Activated T-cell treated with anti-CD3 and anti-CD28 coated beads, Interleukin-2, amount 50 U/mL, for 4 hours (primary cell): ENCODE results near the gene KRT2. TPM values are rescaled to one million over a fixed set of nuclear protein-coding genes. Genes with fewer than 3 reads are reported as not detected.

Experiments
- ATAC-seq, 2 donors: fragments of 200-7000 bp; cut with Tn5 transposase; one replicate each; pipeline ENCODE4 v1.10.0; 2021
- DNase-seq: peaks from one replicate; pipeline ENCODE4 v3.0.0-alpha.2; 2020
- H3K27me3 Mint-ChIP-seq: one replicate; pipeline ENCODE4 v1.8.0; 2021; ENCODE audit warnings: low read depth, mixed read lengths
- H3K36me3 Mint-ChIP-seq: one replicate; pipeline ENCODE4 v1.8.0; 2022; ENCODE audit warnings: mixed read lengths; ENCODE audit not compliant: insufficient read depth
- H3K4me1 Mint-ChIP-seq: one replicate; pipeline ENCODE4 v1.8.0; 2021; ENCODE audit warnings: low read depth, mixed read lengths
- H3K4me3 Mint-ChIP-seq: one replicate; pipeline ENCODE4 v1.8.0; 2021; ENCODE audit warnings: mild to moderate bottlenecking, moderate library complexity, mixed read lengths
- H3K9me3 Mint-ChIP-seq: one replicate; pipeline ENCODE4 v1.8.0; 2021; ENCODE audit warnings: mixed read lengths
- total RNA-seq, 3 donors: library from RNA; stranded (reverse); gene quantifications; one replicate each; pipeline ENCODE4 v1.2.1, GENCODE V29; 2021

KRT2 gene
- total RNA-seq, 3 donors from 2014 or later = not detected

DNA sequence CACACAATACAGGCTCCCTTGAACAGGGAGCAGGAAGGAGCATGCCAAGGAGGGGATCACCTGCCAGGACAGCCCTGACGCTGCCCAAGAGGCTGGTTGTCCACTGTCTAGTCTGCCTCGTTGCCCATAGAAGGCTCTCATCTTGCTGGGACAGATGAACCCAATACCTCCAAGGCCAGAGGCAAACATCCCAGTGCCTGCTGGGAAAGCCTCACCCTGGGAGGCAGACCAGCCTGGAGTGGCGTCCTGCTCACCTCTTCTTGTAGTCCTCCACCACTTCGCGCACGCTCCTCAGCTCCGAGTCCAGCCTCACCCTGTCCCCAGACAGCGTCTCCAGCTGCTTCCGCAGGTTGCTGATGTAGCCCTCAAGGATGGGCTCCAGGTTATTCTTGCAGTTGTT is 36.1 kb downstream of the KRT2 start:
- no peaks in the 10 kb centered on the region for H3K27me3 Mint-ChIP-seq
- H3K4me1 Mint-ChIP-seq = peaks cover 74% of the 10 kb centered on the region
- H3K36me3 Mint-ChIP-seq = peaks cover 4% of the 10 kb centered on the region
- no peak for ATAC-seq
- no peaks in the 10 kb centered on the region for H3K9me3 Mint-ChIP-seq
- peak overlapping the region; percentile 16 for H3K4me3 Mint-ChIP-seq
- no peak for DNase-seq

DNA sequence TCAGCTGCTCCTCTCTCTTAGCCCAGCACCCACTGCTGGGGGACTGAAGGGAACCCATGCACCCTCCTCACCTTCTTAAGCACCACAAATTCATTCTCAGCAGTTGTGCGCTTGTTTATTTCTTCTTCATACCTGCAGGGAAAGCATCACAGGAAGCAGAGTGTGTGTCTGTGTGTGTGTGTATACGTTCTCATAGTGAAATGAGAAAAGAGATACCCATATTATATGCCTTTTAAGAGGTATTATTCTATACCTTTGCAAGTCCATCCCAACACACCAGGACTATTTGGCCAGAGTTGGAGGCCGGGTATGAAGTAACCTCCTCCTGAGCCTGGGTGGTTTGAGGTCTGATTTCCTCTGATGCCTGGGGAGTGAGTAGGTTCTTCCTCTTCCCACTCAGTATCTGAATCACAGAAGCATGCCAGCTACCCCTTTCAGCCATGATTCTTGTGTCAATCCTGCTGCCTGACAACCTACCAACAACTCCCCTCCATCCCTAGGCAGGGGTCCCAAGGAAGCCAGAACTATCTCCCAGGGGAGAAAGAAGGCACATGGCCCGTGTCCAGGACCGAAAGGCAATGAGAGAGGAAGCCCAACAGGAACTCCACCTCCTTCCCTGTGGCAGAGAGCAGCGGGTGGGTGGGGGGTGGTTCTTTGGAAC is 36.7 kb downstream of the KRT2 start:
- H3K36me3 Mint-ChIP-seq = peaks cover 4% of the 10 kb centered on the region
- DNase-seq (no peak), ATAC-seq (peak; percentile 78 to 80)
- peaks cover 75% of the 10 kb centered on the region for H3K4me1 Mint-ChIP-seq
- H3K9me3 Mint-ChIP-seq = no peaks in the 10 kb centered on the region
- no peaks in the 10 kb centered on the region for H3K27me3 Mint-ChIP-seq
- H3K4me3 Mint-ChIP-seq = no peak overlapping the region

DNA sequence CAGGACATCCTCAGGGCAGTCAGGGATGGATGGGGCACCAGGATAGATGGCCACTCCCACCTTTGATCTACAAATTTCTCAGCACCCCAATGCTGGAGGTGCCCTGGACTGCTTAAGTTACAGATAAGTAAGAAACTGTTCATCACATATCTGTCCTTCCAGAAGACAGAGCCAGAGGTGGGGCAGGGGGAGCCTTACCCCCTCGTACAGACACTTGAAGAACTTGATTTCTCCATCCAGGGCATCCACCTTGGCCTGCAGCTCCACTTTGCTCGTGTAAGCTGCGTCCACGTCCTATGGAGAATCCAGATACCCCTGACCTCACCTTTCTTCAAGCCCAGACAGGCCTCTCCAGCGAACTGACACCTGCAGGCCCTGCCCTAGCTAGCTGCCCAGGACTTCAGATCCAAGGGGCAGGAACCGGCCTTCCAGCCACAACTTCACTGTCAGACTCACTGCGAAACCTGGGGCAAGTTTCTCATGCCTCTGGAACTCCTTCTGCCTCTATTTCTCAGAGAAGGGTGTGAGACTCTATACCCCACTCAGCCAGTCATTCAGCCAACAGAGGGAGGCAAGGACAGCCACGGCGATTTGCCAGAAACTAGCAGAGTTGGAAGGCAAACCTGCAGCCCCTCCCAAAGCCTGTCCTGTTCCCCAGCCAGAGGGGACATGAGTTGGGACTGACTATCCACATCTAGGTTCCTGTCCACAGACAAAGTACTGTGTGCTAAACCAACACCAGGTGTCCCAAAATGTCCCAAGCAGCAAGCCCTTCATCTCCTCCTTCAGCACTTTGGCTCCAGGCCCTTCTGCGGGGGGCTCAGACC is 37.4 kb downstream of the KRT2 start:
- H3K4me3 Mint-ChIP-seq = no peak overlapping the region
- H3K4me1 Mint-ChIP-seq = peaks cover 80% of the 10 kb centered on the region
- no peak for DNase-seq
- no peaks in the 10 kb centered on the region for H3K27me3 Mint-ChIP-seq
- no peak for ATAC-seq
- peaks cover 2% of the 10 kb centered on the region for H3K36me3 Mint-ChIP-seq
- H3K9me3 Mint-ChIP-seq = no peaks in the 10 kb centered on the region

DNA sequence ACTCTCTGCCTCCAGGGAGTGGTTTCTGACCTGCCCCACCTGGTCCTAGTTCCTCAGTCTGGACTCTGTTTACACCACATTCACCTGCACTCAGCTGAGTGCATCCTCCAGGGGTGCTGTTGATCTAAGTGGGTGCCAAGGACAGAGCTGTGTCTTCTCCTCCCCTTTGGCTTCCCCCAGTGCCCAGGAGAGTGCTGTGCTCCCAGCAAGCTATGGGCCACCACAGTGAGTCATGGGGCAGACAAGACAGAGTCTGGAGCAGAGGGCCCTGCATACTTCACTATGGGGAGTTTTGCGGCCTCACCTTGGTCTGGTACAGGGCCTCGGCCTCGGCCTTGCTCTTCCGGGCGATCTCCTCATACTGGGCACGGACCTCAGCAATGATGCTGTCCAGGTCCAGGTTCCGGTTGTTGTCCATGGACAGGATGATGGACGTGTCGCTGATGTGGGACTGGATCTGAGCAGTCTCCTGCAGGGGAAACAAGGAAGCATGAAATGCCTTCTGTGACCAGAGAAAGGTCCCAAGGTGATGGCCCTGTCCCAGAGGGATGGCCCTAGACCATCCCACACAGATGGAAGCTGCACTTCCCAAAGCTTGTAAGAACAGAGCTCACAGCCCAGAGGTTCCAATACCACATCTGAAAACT is 38.5 kb downstream of the KRT2 start:
- Mint-ChIP-seq H3K4me3 (no peak overlapping the region), H3K9me3 (no peaks in the 10 kb centered on the region), H3K4me1 (peaks cover 88% of the 10 kb centered on the region), H3K36me3 (no peaks in the 10 kb centered on the region), H3K27me3 (no peaks in the 10 kb centered on the region)
- no peak for DNase-seq
- ATAC-seq = no peak

DNA sequence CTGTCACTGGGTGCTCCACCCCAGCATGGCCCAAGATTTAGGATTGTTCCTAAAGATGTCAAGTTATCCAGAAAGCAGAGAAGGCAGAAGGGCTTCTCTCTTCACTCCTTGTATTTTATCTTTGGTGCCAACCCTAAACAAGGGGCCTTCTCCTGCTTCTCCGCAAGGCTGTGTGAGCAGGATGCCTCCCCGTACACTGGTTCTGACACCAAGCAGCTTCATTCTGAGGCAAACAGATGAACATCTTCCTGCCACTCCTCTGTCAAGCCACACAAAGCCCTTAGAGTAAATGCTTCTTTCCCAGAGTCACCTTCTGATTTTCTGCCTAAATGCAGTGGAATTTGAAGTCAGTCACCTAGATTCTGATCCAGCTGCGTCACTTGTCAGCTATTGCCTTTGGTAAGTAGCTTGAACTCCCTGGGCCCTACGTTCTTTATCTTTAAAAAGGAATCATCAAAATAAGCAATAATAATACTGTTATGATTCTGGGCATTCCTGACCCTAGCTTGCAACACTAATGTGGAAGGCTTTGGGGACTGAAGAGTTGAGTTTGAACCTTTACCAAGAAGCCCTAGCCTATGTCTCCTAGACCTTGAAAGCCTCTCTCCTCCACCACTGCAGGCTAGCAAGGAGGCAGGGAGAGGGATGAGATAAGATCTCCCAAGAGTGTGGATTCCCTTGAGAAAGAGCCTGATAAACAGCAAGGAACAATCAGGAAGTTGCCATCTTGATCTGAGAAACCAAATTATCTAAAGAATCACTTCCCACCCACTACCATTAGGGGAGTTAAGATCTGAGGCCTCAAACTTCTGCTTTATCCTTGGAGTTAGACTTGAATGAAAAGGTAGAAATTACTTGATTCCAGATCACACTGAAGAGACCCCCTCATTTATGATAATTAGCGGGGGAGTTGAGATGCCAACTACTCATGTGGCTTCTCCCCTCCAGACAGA is 39.3 kb downstream of the KRT2 start:
- peak overlapping the region; percentile 8 for H3K4me3 Mint-ChIP-seq
- no peaks in the 10 kb centered on the region for H3K27me3 Mint-ChIP-seq
- H3K9me3 Mint-ChIP-seq = no peaks in the 10 kb centered on the region
- no peak for DNase-seq
- H3K4me1 Mint-ChIP-seq = peaks cover 93% of the 10 kb centered on the region
- H3K36me3 Mint-ChIP-seq = no peaks in the 10 kb centered on the region
- ATAC-seq = no peak

DNA sequence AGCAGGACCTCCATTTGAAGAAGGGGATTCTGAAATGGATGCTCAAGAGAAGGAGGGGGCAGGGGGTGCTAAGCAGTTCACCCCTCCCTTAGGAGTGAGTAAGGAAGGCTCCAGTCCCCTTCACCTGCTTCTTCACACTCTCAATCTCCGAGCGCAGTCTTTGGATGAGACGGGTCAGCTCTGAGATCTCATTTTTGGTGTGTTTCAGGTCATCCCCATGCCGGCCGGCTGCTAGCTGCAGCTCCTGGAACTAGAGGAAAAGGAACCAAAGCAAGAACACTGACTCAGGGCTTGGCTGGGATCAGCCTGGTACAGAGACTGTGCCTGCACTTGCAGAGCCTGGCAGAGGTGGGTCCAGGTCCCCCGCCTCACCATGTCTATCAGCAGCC is 40.9 kb downstream of the KRT2 start:
- Mint-ChIP-seq H3K27me3 (no peaks in the 10 kb centered on the region), H3K4me1 (peaks cover 90% of the 10 kb centered on the region), H3K4me3 (no peak overlapping the region), H3K9me3 (no peaks in the 10 kb centered on the region), H3K36me3 (no peaks in the 10 kb centered on the region)
- ATAC-seq (no peak), DNase-seq (no peak)

DNA sequence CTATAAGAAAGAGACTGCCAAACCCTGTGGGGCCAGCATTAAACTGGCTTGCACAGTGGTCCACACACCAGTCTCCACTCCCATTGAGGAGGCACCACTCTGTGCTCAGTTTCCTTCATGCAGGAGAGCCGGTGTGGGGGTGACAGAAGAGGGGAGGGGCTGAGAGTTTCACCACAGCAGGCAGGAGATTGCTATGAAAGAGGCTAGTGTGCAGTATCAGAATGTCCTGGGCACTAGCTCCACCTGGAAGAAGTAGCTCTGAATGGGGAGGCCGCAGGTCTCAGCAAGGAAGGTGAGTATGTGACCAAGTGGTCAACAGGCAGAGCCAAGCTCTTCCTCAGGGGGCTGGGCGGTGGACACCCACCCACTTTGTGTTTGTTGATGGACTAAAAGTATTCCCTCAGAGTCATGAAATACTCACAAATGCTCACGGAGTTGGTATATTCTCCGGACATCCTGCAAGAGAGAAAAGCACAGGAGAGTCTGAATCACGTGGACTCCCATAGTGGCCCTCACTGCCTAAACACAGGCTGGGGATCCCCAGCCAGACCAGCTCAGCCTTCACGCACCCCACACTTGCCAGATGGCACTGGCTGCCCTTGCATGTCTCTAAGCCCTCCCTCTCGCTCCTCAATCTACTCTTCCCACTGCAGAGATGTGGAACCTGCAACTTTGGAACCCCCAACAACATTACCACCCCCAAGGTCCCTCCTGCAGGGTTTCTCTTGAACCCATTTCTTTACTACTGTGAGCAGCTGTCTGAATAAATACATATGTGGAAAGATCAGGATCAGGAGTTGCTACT is 43.0 kb downstream of the KRT2 start:
- DNase-seq (no peak), ATAC-seq (no peak)
- no peaks in the 10 kb centered on the region for H3K27me3 Mint-ChIP-seq
- no peak overlapping the region for H3K4me3 Mint-ChIP-seq
- H3K4me1 Mint-ChIP-seq = peaks cover 89% of the 10 kb centered on the region
- no peaks in the 10 kb centered on the region for H3K9me3 Mint-ChIP-seq
- no peaks in the 10 kb centered on the region for H3K36me3 Mint-ChIP-seq

DNA sequence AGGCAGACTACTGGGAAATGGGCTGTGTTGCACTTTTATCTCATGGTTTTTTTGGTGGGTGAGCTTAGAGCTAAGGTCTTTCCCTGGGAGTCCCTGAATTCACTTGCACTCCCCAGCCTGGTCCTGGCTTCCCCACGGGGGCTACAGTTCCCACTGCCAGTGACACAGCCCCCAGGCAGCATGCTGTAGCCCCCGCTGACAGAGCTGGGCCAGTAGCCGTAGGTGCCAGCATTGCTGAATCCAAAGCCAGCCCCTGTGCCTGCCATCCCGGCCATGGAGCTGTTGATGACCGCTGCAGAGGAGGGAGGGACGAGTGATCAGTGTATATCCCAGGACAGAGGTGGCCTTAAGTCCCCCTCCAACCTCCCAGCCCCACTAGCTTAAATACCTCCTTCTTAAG is 43.9 kb downstream of the KRT2 start:
- Mint-ChIP-seq H3K36me3 (no peaks in the 10 kb centered on the region), H3K4me3 (no peak overlapping the region), H3K27me3 (no peaks in the 10 kb centered on the region), H3K9me3 (no peaks in the 10 kb centered on the region), H3K4me1 (peaks cover 89% of the 10 kb centered on the region)
- ATAC-seq (no peak), DNase-seq (no peak)

DNA sequence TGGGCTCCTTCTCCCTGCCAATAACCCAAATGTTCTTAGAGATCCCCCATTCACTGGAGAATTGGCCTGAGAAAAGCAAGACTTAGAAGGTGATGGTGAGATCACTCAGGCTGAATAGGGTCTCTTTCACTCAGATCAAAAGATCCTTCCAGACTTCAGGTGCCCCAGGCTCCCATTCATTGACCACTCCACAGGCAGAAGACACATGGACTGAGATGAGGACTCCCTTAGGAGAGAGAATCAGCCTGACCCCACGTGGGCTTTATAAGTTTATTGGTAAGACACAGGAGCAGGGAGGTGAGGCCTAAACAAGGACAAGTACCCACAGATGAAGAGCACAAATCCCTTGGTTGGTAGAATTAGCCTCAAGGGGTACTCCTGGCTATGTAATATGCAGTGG is 44.7 kb downstream of the KRT2 start:
- ATAC-seq (no peak), DNase-seq (no peak)
- peaks cover 89% of the 10 kb centered on the region for H3K4me1 Mint-ChIP-seq
- no peaks in the 10 kb centered on the region for H3K36me3 Mint-ChIP-seq
- H3K9me3 Mint-ChIP-seq = no peaks in the 10 kb centered on the region
- no peak overlapping the region for H3K4me3 Mint-ChIP-seq
- no peaks in the 10 kb centered on the region for H3K27me3 Mint-ChIP-seq

DNA sequence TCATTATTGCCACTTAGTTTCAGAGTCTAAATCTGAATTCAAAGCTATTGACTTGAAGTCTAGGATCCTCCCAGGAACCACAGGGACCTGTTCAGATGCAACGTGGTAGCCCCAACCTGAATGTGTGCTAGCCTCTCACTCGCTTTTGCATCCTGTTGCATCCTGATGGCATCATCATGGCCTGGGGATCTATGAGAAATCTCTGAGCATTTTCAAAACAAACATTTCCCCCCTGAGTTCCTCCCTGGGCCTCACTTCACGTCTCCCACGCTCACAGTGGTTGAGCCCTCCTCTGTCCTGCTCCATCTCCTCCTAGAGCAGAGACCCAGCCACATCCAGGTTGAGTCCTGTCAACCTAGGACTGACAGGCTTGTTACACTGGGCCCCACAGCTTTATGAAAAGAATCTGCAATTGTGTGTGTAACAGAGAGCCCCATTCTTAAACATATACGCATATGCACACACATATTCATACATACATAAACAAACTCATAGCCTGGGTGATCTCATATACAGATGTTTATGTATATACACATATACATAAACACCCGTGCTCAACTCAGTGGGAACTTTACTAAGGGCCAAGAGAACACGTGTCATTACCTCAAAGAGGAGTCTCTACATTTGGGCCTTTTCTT is 45.3 kb downstream of the KRT2 start:
- DNase-seq (no peak), ATAC-seq (no peak)
- Mint-ChIP-seq H3K9me3 (no peaks in the 10 kb centered on the region), H3K4me3 (no peak overlapping the region), H3K36me3 (no peaks in the 10 kb centered on the region), H3K27me3 (peaks cover 1% of the 10 kb centered on the region), H3K4me1 (peaks cover 88% of the 10 kb centered on the region)

DNA sequence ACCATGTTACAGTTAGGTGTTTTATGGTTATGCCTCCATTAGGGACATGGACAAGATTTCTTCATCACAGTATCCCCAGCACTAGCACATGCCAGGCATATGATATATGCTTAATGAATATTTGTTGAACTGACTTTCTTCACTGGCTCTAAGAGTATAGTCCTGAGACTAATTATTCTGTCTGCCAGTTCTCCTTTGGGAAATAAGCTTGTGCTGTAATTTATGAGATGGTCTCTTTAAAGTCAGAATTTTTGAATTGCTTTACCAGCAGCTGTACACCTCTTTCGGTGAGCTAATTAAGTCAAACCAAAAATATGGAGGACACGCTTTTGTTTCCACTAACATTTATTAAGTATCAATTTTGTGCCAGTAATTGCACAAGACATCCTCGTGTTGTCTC is 45.9 kb downstream of the KRT2 start:
- no peak for ATAC-seq
- Mint-ChIP-seq H3K27me3 (peaks cover 3% of the 10 kb centered on the region), H3K36me3 (no peaks in the 10 kb centered on the region), H3K4me1 (peaks cover 83% of the 10 kb centered on the region), H3K9me3 (no peaks in the 10 kb centered on the region), H3K4me3 (no peak overlapping the region)
- no peak for DNase-seq

DNA sequence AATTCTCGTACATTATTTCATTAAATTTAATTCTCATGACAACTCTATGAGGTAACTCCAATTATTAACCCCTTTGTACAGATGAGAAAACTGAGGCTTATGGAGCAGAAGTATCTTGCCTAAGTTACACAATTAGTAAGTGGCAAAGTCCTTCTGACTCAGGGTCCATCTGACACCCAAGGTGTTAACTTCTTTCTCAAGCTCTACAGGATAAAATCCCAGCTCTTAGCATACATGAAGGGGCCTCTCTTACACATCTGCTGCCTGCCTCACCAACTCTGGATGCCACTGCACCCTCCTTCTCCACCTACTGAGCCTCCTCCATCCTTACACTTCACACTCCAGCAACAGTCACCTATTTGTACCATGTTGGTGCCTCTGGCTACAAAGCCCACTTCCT is 46.5 kb downstream of the KRT2 start:
- H3K36me3 Mint-ChIP-seq = no peaks in the 10 kb centered on the region
- no peak for ATAC-seq
- H3K4me1 Mint-ChIP-seq = peaks cover 79% of the 10 kb centered on the region
- no peak overlapping the region for H3K4me3 Mint-ChIP-seq
- H3K9me3 Mint-ChIP-seq = no peaks in the 10 kb centered on the region
- H3K27me3 Mint-ChIP-seq = peaks cover 3% of the 10 kb centered on the region
- no peak for DNase-seq

DNA sequence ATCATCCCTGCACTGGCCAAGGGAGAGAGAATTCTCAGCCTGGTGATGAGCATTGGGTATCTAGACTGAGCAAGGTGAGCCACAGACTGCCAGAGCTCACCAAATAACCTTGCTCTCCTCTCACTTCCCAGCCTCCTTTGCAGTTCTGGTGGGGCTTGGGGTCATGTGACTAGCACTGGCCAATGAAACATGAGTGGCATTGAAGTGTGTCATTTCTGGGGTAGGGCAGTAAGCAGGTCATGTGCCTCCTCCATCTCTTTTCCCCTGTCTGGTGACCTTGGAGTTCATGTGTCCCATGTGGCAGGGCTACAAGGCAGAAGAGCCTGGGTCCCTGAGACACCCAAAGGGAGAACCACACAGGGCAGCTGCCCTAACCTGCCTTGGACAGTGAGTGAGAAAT is 47.2 kb downstream of the KRT2 start:
- no peak for DNase-seq
- Mint-ChIP-seq H3K36me3 (no peaks in the 10 kb centered on the region), H3K4me1 (peaks cover 73% of the 10 kb centered on the region), H3K27me3 (peaks cover 9% of the 10 kb centered on the region), H3K4me3 (no peak overlapping the region), H3K9me3 (no peaks in the 10 kb centered on the region)
- peak in 1 of 2 donors; percentile 30 for ATAC-seq
